GM19395 (cell line): ENCODE measurements around the gene CCER1.

Experiments used
- ATAC-seq: cut with Tn5 transposase; IDR thresholded peaks from one replicate; pipeline ENCODE4 v1.9.1; 2021; ENCODE audit warnings: mild to moderate bottlenecking, moderate library complexity; ENCODE audit not compliant: unreplicated experiment

CCER1 gene

DNA sequence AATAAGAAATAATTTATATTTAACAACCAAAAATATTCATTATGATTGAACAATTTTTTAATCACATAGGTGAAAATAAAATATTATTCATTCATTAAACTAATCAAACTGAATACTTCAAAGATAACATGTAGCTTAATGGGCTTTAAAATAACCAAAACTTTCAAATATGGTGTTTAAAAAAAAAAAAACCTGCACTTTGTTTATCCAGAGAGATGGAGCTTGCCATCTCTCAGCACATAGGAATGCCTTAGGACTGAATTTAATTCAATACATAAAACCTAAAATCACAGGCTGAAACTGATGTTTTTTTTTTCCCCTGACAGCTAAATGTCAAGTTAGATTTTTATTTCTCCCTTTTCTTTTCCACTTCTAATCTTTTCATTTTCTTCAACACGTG lies 14.4 kb upstream of the CCER1 start:
- no peak for ATAC-seq

DNA sequence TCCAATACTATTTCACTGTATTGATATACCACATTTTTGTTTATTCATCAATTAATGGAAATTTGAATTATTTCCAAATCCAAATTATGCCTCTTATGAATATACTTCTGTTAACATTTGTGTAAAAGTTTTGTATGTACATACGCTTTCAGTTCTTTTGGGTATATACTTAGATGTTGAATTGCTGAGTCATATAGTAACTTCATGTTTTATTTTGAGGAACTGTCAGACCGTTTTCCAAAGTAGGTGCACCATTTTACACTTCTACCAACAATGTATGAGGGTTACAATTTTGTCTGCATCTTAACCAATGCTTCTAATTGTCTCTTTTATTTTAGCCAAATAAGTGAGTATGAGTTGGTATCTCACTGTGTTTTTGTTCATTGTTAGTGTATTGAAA lies 10.2 kb upstream of the CCER1 start:
- no peak for ATAC-seq

DNA sequence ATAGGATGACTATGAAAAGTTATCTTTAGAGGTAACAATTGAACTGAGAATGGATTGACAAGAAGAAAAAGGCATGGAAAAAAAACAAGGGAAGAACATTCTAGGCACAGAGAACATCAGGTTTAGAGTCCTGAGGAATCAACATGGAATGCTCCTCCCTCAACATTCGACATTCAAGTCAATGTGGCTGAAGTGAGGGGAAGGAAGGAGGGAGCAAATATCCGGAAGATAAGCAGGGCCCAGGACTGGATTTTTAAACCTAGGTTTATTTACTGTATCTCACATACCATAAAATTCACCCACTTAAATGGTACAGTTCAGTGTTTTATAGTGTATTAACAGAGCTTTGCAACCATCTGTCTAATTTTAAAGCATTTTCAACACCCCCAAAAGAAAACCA lies 9.6 kb upstream of the CCER1 start:
- ATAC-seq: no peak

DNA sequence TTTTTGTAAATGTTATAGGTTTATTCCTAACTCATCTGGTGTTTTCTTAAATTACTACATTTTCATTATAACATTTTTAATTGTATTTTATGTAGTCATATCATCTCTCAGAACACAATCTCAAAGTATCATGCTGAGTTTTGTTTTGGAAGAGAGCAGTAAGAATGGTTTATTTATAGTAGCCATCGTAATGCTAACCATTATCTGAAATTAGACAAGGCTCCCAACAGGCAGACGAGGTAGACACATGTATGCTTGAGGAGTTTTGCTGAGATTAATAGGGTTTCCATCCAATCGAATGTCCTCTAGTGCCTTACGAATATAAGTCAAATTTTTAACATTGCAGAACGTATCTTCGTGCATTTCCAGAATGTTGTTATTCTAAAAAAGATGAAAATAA lies 9.0 kb upstream of the CCER1 start:
- no peak for ATAC-seq

DNA sequence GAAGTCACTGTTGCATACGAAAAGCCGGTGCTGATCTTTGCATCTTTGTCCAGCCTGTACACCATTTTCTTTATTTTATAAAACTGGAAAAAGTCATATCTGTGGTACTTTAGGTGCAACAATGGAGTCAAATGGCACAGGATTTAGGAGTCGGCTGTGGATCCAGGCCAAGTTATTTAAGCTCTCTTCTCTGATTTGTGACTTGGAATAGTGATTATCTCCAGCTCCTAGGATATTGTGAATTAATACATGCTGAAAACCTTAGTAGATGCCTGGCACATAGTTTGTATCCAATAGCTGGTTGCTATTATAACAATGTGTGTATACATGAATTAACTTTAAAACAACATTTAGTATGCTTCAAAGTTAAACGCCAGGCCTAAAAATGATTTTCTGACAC lies 6.2 kb upstream of the CCER1 start:
- ATAC-seq: no peak

DNA sequence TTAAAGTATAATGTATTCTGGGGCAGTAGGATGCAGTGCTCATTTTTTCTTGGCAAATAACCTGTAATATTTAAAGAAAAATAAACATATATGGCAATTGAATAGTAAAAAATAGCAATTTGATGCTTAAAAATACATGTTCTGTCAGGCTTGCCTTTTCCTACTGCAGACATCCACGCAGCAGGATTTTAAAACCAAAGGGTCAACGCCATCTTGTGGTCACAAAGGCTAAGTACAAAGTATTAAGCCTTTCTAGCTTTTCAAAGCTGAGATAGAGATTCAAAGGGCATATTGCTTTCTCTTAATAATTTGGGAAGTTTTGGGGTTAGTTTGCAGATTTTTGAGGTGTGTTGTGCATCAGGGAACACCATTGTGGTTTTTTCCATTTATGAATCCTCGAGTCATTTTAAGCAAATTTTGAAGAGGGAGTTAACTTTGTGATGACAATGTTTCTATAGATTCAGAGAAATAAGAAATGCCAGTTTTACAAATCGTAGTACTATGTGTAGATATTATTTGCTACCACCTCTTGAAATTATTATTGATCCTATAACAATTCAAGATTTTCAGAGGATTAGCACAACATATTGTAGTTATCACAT lies 4.7 kb upstream of the CCER1 start:
- ATAC-seq: peak; percentile 90

DNA sequence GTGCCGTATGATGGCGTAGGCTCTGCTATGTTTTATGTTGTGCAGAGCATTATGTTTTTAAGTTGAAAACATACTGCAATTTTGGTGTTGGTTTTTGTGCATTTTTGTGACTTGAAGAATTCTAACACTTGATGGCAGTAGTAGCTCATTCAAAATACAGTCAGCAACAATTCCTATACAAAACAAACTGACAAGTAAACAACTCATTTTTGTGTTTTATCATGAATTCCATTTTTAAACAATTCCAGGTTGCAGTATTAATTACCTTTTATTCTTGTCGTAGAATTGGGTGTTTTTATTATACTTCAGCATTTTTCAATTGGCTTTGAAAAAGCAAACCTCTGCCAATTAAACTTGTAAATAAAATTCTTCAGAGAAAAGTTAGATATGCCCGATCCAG lies 4.1 kb upstream of the CCER1 start:
- ATAC-seq: no peak

DNA sequence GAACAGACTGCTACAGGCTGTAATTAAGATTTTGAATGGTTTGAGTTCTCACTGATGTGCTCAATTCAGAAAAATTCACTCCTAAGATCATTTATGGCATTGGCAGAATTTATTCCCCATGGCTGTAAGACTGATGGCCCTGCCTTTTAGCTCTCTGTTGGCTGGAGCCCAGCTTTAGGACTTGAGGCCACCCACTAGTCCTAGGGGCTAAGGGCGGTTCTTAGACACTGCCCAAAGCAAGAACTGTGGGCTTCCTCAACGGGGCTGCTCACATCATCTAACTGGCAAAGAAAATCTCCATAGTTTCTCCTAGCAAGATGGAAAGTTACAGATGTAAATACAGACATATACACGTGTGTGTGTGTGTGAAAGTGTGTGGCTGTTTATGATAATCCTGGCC lies 3.4 kb upstream of the CCER1 start:
- no peak for ATAC-seq

DNA sequence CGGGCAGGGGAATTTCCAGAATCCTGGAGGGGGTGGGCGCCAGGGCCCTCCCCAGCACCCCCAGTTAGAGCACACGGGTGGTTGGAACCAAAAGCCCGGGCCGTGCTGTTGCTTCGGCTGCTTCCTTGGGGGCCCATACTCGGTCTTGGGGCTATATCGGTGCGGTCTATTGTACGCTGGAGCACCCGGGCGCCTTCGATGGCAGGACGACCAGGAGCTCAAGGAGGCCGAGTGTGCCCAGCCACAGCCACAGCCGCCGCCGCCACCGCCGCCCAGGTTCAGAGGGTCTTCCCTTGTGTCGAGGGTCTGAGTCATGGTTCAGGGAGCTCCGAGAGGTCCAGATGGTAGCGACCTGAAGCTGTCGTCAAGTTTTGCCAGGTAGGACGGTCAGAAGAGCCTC lies 548 bp downstream of the CCER1 start:
- no peak for ATAC-seq

DNA sequence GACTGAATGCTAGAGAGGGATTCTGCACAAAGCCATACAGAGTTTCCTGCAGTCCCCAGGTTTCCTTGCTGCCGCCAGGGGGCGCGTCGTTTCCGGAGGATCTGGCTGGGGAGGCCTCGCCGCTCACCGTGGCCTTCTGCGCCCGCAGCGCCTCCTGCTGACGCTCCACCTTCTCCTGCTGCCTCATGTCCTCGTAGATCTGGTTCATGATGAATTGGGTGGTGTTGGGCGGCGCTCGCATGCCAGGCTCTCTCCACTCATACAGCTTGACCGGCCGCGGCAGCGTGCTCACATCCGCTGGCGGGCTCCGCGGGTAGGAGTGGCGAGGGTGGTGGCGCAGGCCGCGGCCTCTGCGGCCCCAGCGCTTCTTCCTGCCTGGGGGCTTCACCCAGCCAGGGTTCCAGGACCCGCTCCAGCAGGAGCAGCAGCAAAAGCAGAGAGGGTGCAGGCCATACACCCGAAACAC lies 987 bp downstream of the CCER1 start:
- ATAC-seq: peak; percentile 66

DNA sequence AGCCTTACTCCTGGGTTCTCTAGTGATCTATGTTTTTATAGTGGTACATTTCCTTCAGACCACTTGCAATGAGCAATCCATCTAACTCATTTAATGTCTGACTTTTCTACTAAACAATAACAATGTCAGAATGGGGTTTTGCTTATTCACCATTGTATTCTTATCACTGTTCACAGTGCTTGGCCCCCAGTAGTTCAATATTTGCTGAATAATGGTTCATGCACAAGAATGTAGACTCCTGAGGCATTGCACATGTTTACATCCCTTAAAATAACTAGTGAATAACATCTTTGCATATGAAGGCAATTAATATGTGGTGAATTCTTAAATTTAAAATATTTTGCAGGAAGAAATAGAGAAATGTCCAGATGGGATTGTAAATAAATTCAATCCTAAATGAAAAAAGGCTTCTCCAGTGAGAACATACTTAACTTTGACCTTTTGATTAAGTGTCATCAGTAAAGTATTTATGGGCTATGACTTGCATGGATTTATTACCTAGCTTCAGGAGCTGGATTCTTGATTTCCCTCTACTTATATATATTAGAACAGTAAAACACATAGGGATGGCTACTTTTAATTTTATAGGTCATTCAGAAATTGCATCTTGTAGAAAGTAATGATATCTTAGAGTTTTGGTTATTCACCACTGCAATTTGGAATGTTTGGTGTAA lies 3.4 kb downstream of the CCER1 start:
- ATAC-seq: no peak

DNA sequence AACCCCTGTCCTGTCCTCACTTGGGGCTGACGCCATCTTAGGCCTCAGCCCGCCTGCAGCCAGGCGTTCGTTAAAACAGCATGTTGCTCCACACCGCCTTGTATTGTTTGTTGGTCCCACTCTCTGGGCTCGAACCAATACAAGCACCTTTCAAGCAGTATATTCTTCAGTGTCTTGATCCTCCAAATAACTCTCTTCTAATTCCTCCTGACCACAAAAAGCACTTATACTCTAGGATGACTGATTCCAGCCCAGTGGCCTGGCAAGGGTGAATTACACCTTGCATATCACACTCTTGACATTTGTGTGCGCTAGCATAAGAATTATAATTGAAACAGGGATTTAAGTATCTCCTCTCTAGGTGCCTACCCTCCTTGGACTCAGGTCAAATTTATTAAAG lies 7.1 kb downstream of the CCER1 start:
- ATAC-seq: no peak

DNA sequence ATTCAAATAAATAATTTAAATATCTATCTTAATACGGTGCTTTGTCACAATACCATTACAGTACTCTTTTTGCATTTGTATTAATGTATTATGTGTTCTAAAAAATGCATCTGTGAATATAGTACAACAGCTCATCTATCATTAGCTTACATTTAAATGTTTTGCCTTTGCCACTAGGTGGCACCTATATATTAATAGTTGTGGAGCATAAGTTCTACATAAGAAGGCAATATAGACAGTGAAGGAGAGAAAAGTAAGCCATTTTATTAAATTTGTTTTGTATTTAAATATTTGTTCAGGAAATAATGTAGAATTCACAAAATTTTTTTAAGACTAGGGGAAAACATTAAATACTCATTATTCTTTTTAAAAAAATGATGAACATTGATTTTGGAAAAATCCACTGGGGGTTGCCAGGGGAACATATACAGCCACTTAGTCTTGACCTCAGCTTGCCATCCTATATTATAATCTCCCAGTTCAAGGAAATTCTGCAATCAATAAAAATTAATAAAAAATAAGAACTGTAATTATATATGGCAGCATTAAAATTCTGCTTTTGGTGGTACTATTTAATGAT lies 9.8 kb downstream of the CCER1 start:
- ATAC-seq: peak; percentile 88

DNA sequence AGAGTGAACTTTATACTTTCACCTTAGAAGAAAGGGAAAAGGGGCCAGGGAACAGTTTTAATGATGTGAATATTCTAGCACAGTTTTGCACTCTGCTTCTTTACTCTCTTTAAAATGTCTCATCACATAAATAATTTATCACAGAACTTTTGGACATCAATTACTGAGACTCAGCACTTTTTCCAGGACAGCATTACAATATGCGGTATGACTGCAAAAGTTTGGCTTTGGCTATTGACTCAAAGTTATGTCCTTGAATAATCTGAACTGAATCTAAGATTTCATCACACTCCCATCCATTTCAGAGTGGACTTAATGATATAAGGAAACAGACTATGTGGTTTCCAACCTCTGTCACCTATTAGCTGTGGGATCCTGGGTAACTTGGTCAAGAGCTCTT lies 11.7 kb downstream of the CCER1 start:
- no peak for ATAC-seq

DNA sequence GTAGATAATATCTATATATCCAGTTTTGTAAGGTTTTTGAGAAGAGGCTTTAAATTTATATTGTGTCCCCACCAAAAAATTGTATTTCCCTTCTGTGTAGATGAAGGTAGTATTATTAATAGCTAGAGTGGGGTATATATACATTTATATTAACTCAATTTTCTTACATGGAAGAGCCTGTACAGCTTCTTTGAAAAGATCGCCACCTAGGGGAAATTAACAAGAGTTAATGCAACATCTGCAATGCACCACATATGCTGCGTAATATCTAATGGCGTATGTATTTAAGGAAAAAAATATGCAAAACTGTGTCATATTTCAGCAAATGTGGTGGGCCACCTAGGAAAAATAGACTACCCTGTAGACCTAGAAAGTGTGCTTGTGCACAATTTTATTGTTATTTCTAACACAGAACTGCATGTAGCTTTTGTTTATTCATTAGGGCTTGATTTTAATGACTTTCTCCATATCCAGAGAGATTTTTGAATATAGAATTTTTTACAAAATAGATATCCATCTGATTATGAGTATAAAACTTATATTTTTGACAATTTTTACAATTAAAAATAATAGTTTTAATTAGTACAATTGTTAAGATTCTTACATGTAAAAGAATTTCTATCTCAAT lies 14.0 kb downstream of the CCER1 start:
- ATAC-seq: peak; percentile 84

DNA sequence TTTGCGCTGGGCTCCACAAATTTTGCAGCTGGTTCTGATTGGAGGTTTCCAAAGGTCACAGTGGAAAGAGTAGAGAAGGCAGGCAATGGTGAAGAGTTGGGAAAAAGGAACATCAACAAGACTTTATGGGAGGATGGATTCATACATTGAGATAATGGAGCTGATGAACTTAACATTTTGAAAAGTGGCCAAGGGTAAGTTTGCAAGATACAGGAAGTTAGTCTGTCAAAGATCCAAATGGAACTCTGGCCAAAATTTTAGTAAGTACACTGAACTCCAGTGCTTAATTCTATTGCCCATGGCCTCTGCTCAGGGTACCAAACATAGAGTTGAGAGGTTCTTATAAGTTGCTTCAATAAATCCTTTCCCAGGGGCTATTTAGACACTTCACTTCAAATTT lies 15.6 kb downstream of the CCER1 start:
- ATAC-seq: no peak

DNA sequence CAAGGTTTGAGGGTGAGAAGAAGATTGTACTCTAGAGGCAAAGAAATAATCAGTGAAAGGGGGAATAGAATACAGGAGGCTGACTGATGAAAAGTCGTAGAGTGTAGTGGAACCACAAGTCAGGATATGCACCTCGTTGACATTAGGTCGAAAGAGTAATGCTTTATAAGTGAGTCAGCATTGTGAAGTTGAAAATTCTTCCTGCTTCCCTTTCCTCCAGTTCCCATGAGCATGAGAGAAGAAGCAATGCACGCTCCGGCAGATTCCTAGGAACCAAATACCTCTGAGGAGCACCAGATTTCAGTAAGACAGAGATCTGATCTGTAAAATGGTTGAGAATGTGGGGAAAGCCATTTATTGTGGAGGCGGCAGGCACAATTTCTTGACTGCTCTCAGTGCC lies 16.5 kb downstream of the CCER1 start:
- ATAC-seq: no peak

DNA sequence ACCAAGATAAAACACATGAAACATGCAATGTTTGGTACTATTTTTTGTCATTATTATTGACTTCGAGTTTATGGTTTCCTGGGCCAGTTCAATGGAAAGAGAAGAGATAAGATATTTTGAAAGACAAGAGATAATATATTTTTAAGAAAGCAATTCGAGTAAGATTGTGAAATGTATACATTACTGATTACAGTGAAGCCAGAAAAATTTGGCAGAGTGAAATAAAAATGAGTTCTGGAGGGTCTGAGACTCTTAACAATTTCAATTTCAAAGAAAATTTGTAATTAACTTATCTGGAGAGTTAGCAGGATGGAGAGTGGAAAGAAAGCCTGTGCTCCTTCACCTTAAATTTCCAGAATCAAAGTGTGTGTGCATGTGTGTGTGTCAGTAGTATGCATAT lies 17.3 kb downstream of the CCER1 start:
- ATAC-seq: no peak

DNA sequence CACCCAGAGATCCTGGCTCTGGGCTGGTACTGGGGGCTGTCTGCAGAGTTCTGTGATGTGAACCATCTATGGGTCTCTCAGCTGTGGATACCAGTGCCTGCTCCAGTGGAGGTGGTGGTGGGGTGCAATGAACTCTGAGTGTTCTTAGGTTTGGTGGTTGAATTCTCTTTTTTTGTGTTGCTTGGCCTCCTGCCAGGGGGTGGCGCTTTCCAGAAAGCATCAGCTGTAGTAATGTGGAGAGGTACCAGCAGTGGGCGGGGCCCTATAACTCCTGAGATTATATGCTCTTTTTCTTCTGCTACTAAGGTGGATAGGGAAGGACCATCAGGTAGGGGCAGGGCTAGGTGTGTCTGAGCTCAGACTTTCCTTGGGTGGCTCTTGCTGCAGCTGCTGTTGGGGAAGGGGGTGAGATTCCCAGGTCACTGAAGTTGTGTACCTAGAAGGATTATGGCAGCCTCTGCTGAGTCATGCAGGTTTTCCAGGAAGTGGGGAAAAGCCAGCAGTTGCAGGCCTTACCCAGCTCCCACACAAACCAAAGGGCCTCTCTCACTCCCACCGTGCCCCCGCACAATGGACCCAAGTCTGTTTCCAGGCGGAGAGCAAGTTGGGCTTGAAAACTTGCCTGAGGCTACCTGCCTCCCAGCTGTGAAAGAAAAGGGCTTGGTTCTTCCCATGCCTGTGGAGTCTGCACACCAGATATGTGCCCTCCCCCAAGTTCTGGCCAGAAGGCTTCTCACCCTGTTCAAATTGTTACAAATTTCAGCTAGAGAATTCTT lies 18.6 kb downstream of the CCER1 start:
- ATAC-seq: no peak

DNA sequence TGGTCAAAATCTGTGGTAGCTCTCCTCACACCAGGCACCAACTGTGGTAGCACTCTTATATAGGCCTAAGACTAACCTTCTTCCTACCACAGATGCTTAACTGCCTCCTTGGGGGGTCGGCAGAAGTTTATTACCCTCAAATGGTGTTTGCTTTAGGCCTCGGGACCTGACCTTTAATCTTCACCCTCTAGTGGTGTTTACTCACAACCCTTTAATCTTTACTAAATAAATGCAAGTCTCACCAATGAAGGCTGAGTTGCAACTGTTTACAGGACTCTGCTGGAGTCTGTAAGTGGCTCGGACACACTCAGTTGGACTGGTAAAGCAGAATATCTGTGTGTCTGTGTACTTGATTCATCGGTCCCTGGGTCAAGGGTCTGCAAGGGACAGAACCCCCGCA lies 29.4 kb downstream of the CCER1 start:
- no peak for ATAC-seq

DNA sequence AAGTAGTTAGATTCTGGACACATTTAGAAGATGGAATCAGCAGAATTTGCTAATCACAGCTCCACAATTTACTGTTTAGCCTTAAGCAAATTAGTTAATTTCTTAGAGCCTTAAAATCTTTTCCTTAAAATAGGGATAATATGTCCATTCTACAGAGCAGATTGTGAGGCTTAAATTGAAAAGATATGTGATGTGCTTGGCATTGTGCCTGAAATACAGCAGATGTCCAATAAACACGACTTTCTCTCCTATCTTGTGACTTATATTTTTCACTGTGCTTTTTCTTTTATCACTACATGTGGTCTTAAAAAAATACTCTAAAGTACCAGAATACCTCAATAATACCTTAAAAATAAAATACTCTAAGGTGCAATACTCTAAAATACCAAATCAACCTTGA lies 30.6 kb downstream of the CCER1 start:
- no peak for ATAC-seq
